NOMO-1 treated with dmso at 0.1 percent for 144 hours (cell line): ENCODE data around the gene LYSMD3.

ENCODE experiments used
- DNase-seq: peaks from one replicate; lab custom pipeline; 2025; ENCODE audit not compliant: unreplicated experiment; lab: John Stamatoyannopoulos, UW

The LYSMD3 gene

GRCh38 chr5:90548069-90548593 lies 18.7 kb upstream of the LYSMD3 start:
- no peak for DNase-seq

DNA sequence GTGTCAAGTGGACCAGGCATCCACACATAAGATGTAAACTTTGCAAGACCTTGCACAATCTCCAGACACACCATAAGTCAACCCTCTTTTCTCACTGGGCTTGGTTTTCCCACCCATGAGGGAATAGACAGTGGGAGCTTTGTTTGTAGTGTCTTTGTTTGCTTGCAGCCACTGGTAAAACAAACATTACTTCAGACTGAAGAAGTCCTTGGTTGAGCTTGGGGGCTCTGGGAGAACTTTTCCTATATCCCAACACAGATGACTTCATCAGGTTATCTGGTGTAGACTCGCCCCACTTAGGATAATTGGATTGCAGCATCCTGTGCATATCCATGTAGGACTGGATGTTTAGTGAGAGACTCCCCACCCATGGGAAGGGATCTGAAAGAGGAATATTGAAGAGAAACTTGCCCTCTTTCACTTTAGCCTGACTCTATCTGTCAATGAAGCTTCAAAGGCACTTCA lies 17.7 kb upstream of the LYSMD3 start:
- no peak for DNase-seq

GRCh38 chr5:90546216-90546837 lies 16.9 kb upstream of the LYSMD3 start:
- no peak for DNase-seq

DNA sequence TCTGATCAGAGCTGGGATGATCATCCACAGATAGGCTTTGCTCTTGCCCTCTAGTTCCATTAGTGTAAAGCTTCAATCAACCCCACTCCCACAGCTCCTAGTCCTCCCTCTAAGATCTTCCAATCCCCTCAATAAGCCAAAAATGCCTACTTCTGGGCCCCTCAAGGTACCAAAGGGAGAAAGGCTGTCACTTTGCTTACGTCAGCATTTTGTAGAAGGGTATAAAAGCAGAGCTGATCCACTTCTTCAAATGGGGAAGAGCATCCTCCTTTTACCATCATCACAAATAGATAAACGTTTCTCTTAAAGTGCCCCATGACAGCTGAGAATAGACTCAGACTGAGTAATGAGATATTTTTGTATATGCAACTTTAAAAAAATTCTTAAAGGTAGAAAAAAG lies 16.1 kb upstream of the LYSMD3 start:
- no peak for DNase-seq

GRCh38 chr5:90542827-90543519 lies 13.6 kb upstream of the LYSMD3 start:
- no peak for DNase-seq

DNA sequence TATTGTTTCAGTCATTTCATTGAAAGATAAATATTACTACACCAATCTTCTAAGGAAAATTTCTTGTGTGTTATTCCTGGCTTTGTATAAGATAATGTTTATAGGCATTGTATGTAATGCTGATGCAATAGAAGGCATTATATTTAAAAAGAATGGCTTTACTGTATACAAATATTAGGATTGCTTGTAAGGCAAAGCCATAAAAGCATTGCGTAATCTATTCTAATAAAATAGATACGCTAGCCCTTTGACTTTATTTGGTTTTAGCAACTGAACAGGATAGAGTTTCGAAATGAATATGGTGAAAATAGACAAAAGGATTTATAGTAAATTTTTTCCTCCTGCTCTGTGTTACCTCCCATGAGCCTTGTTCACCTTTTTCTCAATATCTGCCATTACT lies 5.5 kb upstream of the LYSMD3 start:
- no peak for DNase-seq

- DNase-seq, result no peak
Observed at GRCh38 chr5:90533794-90534193, 4.4 kb upstream of the LYSMD3 start.

GRCh38 chr5:90530736-90531487 lies 1.5 kb upstream of the LYSMD3 start:
- no peak for DNase-seq

DNA sequence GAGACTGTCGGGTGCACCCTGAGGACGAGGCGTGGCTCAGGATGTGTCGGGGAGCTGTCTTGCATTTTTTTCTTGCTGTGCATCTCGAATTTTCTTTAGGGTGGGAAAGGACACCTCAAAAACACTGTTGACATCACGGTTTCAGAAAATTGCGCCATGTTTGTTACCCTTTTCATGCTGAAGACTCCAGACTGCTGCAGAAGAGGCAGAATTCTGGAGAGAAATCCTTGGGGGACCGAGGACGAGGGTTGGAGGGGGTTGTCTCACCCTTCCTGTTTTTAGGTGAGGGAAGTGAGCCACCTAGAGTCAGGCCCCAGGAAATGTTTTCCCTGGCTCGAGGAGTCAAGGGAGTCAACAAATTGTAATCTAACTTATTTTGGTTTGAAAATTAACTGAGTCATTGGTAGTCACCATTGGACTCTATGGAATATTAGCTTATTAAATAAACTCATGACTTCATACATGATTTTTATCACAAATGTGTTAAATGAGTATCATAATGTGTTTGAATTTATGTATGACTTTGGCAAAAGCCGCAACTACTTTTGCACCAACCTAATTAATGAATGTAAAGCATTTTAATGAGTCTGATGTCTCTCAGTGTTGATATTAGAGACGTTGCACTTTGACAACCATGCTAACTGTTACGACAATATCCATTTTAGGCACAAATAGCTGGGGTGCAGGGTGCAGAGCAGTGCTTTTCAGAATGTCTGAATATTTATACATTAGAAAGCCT lies 724 bp upstream of the LYSMD3 start:
- peak; percentile 63 for DNase-seq

DNA sequence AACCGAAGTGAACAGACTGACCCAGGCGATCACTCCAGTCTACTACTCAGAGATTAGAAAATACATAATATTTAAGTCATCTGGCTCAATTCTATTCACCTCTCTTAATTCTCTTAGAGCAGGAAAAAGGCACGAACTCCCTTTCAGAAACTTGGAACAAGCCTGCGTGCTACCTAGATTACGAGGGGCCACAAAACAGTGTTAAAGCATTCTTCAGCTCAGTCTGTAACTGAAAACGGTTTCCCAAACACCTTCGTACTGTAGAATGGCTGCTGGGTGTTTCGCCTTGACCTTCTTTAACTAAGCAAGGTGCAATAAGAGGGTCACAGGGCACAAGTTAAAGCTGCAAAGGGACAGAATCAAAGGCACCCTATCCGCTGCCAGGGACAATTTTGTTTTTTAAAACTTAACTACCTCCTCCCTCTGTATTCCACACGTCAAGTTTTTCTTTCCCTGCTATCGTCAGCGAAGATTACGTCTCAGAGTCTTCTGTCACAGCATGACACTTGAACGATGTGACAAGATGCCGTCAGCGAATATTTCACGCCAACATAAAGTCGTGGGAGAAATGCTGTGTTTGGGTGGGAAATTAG lies 687 bp downstream of the LYSMD3 start:
- DNase-seq, result peak; percentile 1

- DNase-seq, result no peak
Observed at GRCh38 chr5:90519081-90519480, 10.3 kb downstream of the LYSMD3 start.

DNA sequence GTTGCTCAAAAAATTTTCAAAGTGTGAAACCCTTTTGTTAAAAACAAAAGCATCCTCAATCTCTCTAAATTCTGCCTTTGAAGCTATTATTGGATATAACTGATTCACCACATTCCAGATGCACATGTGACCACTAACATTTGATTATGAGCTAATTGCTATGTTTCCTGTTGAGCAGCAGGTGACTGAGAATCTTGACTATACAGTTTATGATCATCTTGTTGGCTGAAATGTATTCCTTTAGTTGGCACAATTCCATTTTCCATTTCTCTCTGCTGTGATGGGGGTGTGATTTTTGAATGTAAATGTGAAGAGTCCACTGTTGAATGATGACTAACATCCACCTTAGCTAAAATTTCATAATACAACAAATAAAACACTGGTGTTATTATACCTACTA lies 10.7 kb downstream of the LYSMD3 start:
- DNase-seq, result no peak

- DNase-seq, result no peak
Observed at GRCh38 chr5:90514520-90514919, 14.9 kb downstream of the LYSMD3 start.

GRCh38 chr5:90510438-90510837 lies 18.9 kb downstream of the LYSMD3 start:
- no peak for DNase-seq

- no peak for DNase-seq
Observed at GRCh38 chr5:90506221-90506620, 23.2 kb downstream of the LYSMD3 start.

DNA sequence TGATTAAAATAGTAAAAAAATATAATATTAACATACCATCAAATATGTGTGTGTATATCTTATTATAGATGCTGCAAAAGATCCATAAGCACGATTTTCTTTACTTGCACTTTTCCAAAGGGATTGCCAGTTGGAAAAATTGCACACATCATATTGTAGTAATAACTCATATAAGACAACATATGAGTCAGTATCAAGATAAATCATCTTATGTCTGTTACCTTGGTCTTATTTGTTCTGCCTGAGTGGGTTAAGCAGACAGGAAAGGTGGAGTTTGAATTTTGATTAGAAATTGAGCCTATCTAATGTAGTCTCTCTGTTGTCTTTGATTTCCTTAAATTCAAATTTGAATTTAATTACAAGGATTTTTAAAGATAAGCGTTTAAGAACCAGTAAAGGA lies 24.6 kb downstream of the LYSMD3 start:
- DNase-seq, result no peak

DNA sequence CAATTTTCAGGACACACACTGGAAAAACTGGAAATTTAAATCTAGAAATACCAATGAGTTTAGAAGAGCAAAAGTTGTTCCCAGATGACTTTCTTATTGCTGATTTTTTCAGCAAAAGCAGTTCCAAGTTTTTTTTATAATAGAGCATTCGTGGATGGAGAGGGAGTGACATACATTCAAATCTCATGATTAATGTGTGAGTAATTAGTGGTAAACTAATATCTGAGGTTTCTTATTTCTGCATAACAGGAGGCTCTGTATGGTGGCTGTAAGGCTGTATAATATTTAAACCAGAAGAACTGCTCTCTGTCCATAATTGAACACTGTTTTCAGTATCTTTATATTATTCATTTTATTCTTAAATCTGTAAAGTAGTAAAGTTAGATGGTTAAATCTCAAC lies 25.8 kb downstream of the LYSMD3 start:
- DNase-seq, result no peak

DNA sequence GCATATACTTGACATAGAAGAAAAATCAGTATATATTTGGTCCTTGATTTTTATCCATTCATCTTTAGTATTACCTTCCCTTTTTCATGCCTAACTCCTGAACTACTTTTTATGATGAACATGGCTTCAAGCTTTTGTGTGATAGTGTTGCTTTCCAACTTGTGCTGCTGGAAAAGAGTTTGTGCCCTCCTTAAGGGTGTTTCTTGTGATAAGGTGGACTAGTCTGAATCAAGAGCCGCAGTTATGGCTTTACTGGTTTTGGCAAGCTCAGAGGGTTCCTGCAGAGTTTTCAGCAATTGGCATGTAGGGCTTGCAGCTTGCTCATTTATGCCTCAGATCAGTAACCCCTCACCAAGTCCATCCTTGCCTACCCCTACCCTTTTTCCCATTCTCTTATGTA lies 34.2 kb downstream of the LYSMD3 start:
- no peak for DNase-seq

DNA sequence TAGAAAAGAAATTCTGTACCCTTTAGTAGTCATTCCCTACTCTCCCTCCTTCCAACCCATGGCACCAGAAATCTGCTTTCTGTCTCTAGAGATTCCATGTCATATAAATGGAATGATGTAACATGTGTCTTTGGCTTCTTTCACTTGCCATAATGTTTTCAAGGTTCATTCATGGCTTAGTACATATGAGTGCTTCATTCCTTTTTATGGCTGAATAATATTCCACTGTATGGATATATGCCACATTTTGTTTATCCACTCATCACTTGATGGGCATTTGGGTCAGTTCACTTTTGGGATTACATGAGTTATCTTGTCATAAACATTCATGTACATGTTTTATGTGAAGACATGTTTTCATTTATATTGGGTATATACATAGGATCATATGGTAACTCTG lies 35.3 kb downstream of the LYSMD3 start:
- no peak for DNase-seq

DNA sequence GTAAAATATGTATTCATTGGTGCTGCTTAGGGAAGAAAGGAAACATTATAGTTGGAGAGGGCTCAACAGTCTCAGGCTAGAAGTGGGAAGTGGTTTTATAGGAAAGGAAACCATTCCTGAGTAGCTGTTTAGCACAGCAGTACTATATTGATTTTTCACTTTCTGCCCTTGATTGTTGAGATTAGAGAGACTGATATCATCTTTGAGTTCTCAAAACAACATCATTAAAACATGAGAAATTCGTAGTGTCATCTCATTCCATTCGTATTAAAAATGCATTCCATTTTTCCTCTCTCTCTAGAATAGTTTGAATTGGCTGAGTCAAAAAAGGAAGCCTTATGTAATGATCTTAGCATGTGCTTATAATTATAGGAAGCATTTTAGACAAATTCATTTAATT lies 40.6 kb downstream of the LYSMD3 start:
- DNase-seq, result no peak

- DNase-seq, result no peak
Observed at GRCh38 chr5:90484540-90484939, 44.8 kb downstream of the LYSMD3 start.
